GM21619 (cell line): ENCODE measurements around the gene ZNF442.
"Not testable (repeated sequence)": the region's sequence is repeated elsewhere in the genome, so short reads cannot be mapped to it uniquely, and the experiment has no call there.

Experiments used
- ATAC-seq: cut with Tn5 transposase; IDR thresholded peaks from one replicate; pipeline ENCODE4 v1.9.1; 2021; ENCODE audit not compliant: unreplicated experiment

Gene ZNF442

GRCh38 chr19:12365236-12366162, at the start of gene ZNF442:
ZNF442 (minus strand) TSS chr19:12365683; CDS start chr19:12363631, 2,052 bp downstream.
- ATAC-seq: peak; percentile 93

DNA sequence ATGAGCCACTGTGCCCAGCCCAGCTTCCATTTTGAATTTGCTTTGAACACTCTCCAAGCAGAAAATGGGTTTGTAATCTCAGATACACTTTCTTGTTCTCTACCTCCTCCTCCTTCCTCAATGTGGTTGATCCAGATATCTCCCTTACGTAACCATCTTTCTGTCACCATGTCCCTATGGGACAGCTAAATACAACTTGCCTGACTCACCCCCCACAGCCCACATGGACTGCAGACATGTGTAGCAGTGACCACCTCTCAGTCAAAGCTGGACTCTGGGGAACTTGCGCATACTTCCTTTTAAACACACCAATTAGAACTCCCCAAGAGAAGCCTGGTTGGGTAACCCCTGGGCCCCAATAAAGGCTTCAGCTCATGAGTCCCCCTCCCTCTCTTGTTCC, 46.4 kb upstream of the ZNF442 start:
- no peak for ATAC-seq

- ATAC-seq: peak; percentile 86
Observed at GRCh38 chr19:12400633-12401502, 35.4 kb upstream of the ZNF442 start, which contains the start of gene ZNF799. ZNF799 (minus strand) TSS chr19:12401271; CDS start chr19:12401070, 201 bp downstream.

DNA sequence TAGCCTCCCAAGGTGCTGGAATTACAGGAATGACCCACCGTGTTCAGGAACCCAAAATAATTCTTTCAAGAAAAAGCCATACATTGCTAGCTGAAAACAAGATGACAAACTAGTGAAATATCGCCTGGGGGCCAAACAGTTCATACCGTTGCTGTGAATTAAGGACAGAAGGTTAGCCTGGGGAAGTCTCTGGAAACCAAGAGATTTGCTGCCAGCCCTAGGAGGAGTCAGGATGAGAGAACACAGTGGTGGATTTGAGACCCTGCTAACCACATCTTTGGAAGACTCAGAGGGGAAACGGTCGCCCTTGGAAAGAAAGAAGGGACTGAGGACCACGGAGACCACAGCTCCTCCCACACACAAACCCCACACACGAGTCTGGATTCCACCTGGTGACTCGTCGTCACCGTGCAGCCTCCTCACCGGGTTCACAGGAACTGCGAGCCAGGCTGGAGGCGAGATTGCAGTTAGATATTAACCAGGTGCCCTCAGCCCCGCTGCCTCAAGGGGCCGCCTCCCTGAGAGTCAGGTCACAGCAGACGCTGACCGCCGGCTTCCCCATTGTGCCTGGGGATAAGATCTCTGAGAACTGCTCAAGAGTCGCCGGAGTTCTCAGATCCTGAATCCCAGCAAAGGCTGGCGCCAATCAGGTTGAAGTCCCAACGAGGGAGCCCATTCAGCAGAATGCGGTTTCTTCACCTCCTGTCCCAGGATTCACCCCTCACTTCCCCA, 34.6 kb upstream of the ZNF442 start:
- ATAC-seq: peak; percentile 43

DNA sequence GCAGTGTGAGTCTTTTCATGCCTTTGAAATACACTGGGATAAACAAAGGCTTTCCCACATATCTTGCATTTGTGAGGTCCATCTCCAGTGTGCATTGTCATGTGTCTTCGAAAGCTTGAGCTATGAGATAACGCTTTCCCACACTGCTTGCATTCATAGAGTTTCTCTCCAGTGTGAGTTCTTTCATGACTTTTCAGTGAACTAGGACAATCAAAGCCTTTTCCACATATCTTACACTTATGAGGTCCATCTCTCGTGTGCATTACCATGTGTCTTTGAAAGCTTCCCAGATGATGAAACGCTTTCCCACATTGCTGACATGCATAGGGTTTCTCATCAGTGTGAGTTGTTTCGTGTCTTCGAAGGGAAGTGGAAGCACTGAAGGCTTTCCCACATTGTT, 25.7 kb upstream of the ZNF442 start:
- ATAC-seq: not testable (repeated sequence)

DNA sequence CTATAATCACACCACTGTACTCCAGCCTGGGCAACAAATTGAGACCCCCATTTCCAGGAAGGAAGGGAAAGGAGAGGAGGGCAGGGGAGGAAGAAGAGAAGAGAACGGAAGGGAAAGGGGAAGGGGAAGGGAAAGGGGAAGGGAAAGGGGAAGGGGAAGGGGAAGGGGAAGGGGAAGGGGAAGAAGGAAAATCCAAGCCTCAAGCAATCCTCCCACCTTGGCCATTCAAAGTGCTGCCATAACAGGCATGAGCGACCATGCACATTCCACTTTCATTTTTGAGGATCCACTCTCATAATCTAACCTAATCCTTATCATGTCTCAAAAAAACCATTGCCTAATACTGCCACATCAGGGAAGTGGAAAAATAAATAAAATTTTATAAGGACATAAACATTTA, 20.9 kb upstream of the ZNF442 start:
- ATAC-seq: not testable (repeated sequence)

GRCh38 chr19:12380444-12380737, 14.9 kb upstream of the ZNF442 start:
- no peak for ATAC-seq

- no peak for ATAC-seq
Observed at GRCh38 chr19:12379732-12380443, 14.4 kb upstream of the ZNF442 start.

DNA sequence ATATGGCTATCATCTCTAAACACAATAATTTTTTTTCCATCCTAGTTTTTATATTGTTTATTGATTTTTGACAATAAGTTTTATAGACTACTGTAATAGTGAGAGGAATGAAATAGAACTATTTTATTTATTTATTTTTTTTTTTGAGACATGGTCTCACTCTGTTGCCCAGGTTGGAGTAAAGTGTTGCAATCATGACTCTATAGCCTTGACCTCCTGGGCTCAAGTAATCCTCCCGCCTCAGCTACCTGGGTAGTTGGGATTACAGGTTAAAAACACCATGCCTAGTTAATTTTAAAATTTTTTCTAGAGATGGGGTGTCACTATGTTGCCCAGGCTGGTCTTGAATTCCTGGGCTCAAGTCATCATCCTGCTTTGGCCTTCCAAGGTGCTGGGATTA, 8.5 kb upstream of the ZNF442 start:
- ATAC-seq: no peak

DNA sequence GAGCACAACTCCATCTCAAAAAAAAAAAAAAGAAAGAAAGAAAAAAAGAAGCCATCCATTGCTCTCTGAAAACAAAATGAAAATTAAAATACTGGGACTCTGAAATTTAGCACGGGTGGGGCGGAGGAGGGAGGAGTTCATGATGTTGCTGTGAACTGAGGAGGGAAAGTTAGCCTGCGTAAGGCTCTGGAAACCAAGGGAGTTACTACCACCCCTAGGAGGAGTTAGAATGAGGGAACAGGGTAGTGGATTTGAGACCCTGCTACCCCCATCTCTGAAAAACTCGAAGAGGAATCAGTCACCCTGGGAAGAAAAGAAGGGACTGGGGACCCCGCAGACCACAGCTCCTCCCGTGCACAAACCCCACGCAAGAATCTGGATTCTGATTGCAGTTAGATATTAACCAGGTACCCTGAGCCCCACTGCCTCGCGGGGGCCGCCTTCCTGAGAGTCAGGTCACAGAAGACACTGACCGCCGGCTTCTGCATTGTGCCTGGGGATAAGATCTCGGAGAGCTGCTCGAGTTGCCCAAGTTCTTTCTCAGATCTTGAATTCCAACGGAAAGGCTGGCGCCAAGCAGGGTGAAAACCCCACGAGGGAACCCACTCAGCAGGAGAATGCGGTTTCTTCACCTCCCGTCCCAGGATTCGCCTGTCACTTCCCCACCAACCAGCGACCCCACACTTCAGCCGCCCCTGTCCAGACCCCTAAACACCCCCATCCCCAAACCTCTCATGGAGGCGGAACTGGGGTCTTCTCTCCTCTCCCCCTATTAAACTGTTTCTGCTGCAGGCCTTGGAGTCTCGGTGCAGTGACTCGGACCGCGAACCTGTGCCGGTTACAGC, 870 bp downstream of the ZNF442 start:
- ATAC-seq: no peak

DNA sequence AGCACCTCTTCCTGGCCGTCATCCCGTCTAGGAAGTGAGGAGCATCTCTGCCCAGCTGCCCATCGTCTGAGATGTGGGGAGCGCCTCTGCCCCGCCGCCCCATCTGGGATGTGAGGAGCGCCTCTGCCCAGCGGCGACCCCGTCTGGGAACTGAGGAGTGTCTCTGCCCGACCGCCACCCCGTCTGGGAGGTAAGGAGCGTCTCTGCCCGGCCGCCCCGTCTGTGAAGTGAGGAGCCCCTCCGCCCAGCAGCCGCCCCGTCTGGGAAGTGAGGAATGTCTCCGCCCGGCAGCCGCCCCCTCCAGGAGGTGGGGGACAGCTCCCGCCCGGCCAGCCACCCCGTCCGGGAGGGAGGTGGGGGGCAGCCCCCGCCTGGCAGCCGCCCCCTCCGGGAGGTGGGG, 3.2 kb downstream of the ZNF442 start:
- ATAC-seq: not testable (repeated sequence)

- no peak for ATAC-seq
Observed at GRCh38 chr19:12353375-12353774, 12.1 kb downstream of the ZNF442 start.

DNA sequence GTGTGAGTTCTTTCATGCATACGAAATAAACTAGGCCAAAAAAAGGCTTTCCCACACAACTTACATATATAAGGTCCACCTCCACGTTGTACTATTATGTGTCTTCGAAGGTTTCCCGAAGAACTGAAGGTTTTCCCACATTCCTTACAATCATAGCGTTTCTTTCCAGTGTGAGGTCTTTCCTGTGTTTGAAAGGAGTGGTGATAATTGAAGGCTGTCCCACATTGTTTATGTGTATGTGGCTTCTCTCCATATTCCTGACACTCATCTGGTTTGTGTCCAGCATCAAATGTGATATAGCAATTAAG, 14.6 kb downstream of the ZNF442 start:
- ATAC-seq: no peak

- ATAC-seq: no peak
Observed at GRCh38 chr19:12350185-12350889, 15.1 kb downstream of the ZNF442 start.

- no peak for ATAC-seq
Observed at GRCh38 chr19:12346896-12347295, 18.6 kb downstream of the ZNF442 start.

- ATAC-seq: no peak
Observed at GRCh38 chr19:12345197-12345596, 20.3 kb downstream of the ZNF442 start.

DNA sequence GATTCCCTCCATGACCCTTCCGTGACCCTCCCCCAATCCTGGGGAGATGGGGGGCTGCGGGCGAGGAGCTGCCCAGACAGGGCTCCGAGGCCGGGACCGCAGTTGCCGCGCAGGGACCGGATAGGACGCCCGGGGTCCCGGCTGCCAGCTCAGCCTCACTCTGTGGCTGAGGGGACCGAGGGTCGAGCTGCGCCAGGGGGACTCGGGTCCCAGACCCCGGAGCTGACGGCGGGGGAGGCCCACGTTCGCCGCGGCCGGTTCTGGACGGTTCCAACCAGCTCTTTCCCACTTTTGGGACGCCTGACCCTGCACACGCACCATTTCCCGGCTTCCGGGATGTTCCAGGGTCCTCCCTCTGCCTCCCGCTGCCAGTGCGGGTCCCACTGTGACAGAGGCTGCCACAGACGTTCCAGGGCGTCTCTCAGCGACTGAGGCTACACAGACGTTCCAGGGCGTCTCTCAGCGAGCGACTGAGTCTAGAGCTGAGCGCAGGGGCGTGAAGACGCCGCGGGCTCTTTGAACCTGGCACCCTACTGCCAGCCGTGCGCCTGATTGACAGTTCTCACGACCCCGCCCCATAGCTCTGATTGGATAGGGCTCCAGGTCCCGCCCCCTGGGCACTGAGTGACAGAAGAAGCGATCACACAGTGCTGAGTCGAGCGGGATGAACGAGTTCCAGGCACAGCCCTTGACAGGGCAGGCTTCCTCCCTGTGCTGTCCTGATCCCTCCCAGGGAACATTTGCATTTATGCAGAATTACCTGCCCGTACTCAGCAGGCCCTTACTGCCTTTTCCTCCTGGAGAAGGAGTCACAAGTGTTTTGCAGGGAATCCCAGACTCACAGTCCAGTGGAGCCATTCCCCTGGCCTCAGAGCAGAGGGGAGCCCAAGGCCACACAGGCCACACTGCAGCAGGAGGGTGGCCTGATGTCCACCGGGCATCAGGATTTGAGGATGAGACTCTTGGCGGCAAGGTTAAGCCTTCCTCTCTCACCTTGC, 32.0 kb downstream of the ZNF442 start, which contains the start of gene ZNF563:
ZNF563 (minus strand) TSS at position 472 of the 998 bp plus-strand sequence; CDS start at position 321, 151 bp downstream.
- peak; percentile 84 for ATAC-seq
